GM23248 (cell line): ENCODE results near the gene HAGH. TPM values are rescaled to one million over a fixed set of nuclear protein-coding genes. Genes with fewer than 3 reads are reported as not detected.

Source experiments
- DNase-seq: peaks from one replicate; pipeline ENCODE4 v3.0.0-alpha.2; 2015
- H2AFZ ChIP-seq: fragments of 200-600 bp; sonication (generic); 2 replicates; pipeline ENCODE4 v1.6.1; 2016; ENCODE audit warnings: antibody characterized with exemption
- H3F3A ChIP-seq: fragments of 200-600 bp; sonication (generic); 2 replicates; pipeline ENCODE4 v1.6.1; 2016; ENCODE audit warnings: mild to moderate bottlenecking, antibody characterized with exemption, mixed run types; ENCODE audit not compliant: insufficient read depth
- H3K27ac ChIP-seq: fragments of 200-600 bp; sonication (generic); 2 replicates; pipeline ENCODE4 v1.5.1; 2016; ENCODE audit warnings: mild to moderate bottlenecking
- H3K27me3 ChIP-seq: fragments of 200-600 bp; sonication (generic); replicated peaks from 2 replicates; pipeline ENCODE4 v1.6.1; 2016; ENCODE audit warnings: mild to moderate bottlenecking; ENCODE audit not compliant: insufficient read depth
- H3K36me3 ChIP-seq: fragments of 200-600 bp; sonication (generic); 2 replicates; pipeline ENCODE4 v1.6.1; 2016; ENCODE audit warnings: low read depth, mild to moderate bottlenecking
- H3K4me1 ChIP-seq: fragments of 200-600 bp; sonication (generic); 2 replicates; pipeline ENCODE4 v1.6.1; 2016; ENCODE audit warnings: mild to moderate bottlenecking; ENCODE audit not compliant: insufficient read depth
- H3K4me2 ChIP-seq: fragments of 200-600 bp; sonication (generic); one replicate; pipeline ENCODE4 v1.6.1; 2016; ENCODE audit warnings: mild to moderate bottlenecking; ENCODE audit not compliant: unreplicated experiment
- H3K4me3 ChIP-seq: fragments of 200-600 bp; sonication (generic); 2 replicates; pipeline ENCODE4 v1.5.1; 2016; ENCODE audit warnings: mild to moderate bottlenecking
- H3K79me2 ChIP-seq: fragments of 200-600 bp; sonication (generic); 2 replicates; pipeline ENCODE4 v1.6.1; 2016; ENCODE audit warnings: mild to moderate bottlenecking; ENCODE audit not compliant: insufficient read depth
- H3K9ac ChIP-seq: fragments of 200-600 bp; sonication (generic); 2 replicates; pipeline ENCODE4 v1.6.1; 2016; ENCODE audit warnings: mild to moderate bottlenecking
- H3K9me2 ChIP-seq: fragments of 200-600 bp; sonication (generic); 2 replicates; pipeline ENCODE4 v1.6.1; 2016; ENCODE audit warnings: mixed run types, mild to moderate bottlenecking, moderate library complexity; ENCODE audit not compliant: insufficient read depth
- H3K9me3 ChIP-seq: fragments of 200-600 bp; sonication (generic); one replicate; pipeline ENCODE4 v1.6.1; 2017; ENCODE audit warnings: low read depth
- H4K20me1 ChIP-seq: fragments of 200-600 bp; sonication (generic); 2 replicates; pipeline ENCODE4 v1.6.0; 2016; ENCODE audit not compliant: insufficient read depth
- EZH2 ChIP-seq: fragments of 200-600 bp; sonication (generic); IDR thresholded peaks from 2 replicates; pipeline ENCODE4 v1.6.1; 2018; ENCODE audit warnings: antibody characterized with exemption, mild to moderate bottlenecking; ENCODE audit not compliant: insufficient read depth, poor library complexity, severe bottlenecking
- EZH2phosphoT487 ChIP-seq: fragments of 200-600 bp; sonication (generic); IDR thresholded peaks from 2 replicates; pipeline ENCODE4 v1.6.1; 2018; ENCODE audit warnings: antibody characterized with exemption, moderate library complexity, mild to moderate bottlenecking, low read depth; ENCODE audit not compliant: insufficient read depth
- WGBS, 2 experiments: methylation state at CpG; one replicate each; pipeline ENCODE4 v1.1.6; 2015 to 2017; ENCODE audit warnings: low lambda C conversion rate in 2 of 2, low coverage in 1 of 2; ENCODE audit errors: missing lambda C conversion rate in 2 of 2; 5-methylcytosine and 5-hydroxymethylcytosine counted together
- in situ Hi-C: fragments of 300-500 bp; cut with MboI; formaldehyde crosslinking; loops from 2 replicates; pipeline ENCODE4 v1.15.0; 2020
- polyA plus RNA-seq: library from polyadenylated mRNA; unstranded; fragments of >200 nt; fragmentation: Nextera tagmentation; extraction: Ambion mirVana; gene quantifications from 2 replicates; pipeline ENCODE4 v1.2.1, GENCODE V29; 2016
- total RNA-seq: library from RNA; depleted of rRNA; stranded (reverse); fragments of >200 nt; shearing (Covaris generic); gene quantifications from 2 replicates; pipeline ENCODE4 v1.2.3, GENCODE V29; 2014

Gene HAGH
- total and polyA plus RNA-seq, 2 experiments from 2014 or later: 48.9 to 76.5 TPM

DNA sequence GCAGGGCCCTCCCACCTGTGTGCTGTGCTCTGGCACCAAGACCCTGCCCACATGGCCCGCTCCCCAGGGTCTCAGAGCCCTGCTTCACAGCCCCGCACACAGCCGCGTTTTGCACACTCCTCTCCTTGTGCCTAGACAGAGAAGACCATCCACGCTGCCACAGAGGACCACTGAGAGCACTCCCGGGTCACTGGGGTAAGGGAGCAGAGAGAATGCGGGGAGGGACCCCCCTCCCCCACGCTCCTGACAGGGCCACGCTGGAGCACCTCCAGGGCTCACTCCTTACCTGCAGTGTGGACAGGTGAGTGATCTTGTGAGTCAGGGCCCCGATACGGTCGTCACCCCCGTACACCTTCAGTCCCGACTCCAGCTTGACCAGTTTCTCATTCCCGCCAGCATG lies 7.0 kb downstream of the HAGH start:
- Histone ChIP-seq H3K9ac (no peak overlapping the region), H3K36me3 (no peaks in the 10 kb centered on the region; the same call in 1 of the 2 replicates), H3K27me3 (no peaks in the 10 kb centered on the region), H3K9me2 (no peaks in the 10 kb centered on the region), H3F3A (no peaks in the 10 kb centered on the region), H3K9me3 (no peaks in the 10 kb centered on the region), H4K20me1 (no peaks in the 10 kb centered on the region), H2AFZ (no peak overlapping the region), H3K4me1 (no peaks in the 10 kb centered on the region), H3K79me2 (peaks cover 14% of the 10 kb centered on the region), H3K4me2 (no peak overlapping the region), H3K27ac (no peak overlapping the region), H3K4me3 (no peak overlapping the region)
- DNase-seq: no peak
- no peak for TF ChIP-seq EZH2phosphoT487
- no peak for TF ChIP-seq EZH2
- in situ Hi-C loops: no loop called here
- WGBS, 2 experiments: 93 to 96% methylated on average over 15 of the region's 15 CpGs

DNA sequence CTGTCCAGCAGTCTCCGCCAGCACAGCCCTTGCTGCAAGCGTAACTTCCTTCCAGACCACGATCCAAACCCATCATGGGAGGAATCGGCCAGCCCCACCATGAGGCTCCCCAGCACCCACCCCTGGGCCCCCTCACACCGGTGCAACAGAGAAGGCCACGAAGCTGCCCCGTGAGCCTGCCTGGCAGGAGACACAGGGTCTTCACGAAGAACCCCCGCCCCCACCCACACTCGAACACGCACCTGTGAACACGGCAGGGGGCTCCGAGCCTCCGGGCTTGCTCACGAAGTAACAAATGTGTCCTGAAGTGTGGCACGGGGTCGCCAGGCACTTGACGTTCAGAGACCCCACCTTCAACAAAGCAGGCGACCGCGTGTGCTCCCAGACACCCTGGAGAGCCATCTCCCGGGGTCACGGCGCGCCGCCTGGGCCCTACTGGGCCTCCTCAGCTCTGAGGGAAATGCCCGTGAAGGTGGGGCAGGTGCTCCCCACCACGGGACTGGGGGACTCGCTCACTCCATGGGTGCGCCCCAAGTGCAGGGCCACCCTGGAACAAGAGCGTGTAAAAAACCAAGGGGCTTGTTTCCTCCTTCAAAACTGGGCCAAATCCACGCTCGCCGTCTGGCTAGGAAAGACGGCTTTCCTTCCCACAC lies 7.6 kb downstream of the HAGH start:
- Histone ChIP-seq H3K4me1 (no peaks in the 10 kb centered on the region), H3K9ac (no peak overlapping the region), H4K20me1 (no peaks in the 10 kb centered on the region), H3K79me2 (peaks cover 8% of the 10 kb centered on the region; the same call in 1 of the 2 replicates), H3K9me2 (no peaks in the 10 kb centered on the region), H3K4me3 (no peak overlapping the region), H3K27me3 (no peaks in the 10 kb centered on the region), H3K4me2 (no peak overlapping the region), H3K36me3 (no peaks in the 10 kb centered on the region; the same call in 1 of the 2 replicates), H3K9me3 (no peaks in the 10 kb centered on the region), H2AFZ (no peak overlapping the region), H3K27ac (no peak overlapping the region), H3F3A (no peaks in the 10 kb centered on the region)
- WGBS, 2 experiments: 91 to 94% methylated on average over 28 to 35 of the region's 35 CpGs
- in situ Hi-C loops: no loop called here
- no peak for DNase-seq
- TF ChIP-seq EZH2phosphoT487 (no peak), EZH2 (no peak)

DNA sequence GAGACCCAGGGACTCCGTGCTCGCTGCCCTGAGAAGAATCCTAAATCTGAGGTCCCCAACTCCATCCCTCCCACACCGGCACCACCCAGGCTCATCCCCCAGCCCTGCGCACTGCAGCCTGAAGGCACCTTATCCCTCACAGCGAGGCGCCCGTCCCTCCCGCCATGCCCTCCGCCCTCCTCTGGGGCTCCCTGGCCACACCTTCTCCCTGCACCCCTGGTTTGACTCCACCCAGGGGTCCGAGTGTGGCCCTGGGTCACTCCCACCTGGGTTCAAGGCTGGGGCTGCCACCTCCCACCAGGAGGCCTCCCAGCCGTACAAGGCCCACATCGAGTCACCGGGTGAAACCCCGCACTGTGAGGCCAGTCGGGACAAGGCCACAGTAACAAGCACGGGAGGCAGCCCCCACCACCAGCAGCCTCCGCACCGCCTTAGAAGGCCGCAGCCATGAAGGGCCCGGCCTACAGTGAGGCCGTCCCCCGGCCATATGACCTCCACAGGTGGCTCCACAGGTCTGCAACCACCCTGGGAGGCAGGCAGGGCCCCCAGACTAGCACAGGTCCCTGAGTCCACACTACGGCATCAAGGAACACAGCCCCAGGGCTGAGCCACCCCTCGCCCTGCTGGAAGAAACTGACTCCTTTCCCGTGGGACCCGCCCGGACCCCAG lies 8.3 kb downstream of the HAGH start:
- Histone ChIP-seq H3F3A (peaks cover 6% of the 10 kb centered on the region), H3K9me2 (no peaks in the 10 kb centered on the region), H3K79me2 (0 out of 2 replicates have a peak, but pooled peaks cover under 1% of the 10 kb centered on the region), H3K27me3 (no peaks in the 10 kb centered on the region), H3K27ac (no peak overlapping the region), H3K4me2 (no peak overlapping the region), H4K20me1 (no peaks in the 10 kb centered on the region), H3K9me3 (no peaks in the 10 kb centered on the region), H2AFZ (no peak overlapping the region), H3K36me3 (no peaks in the 10 kb centered on the region; the same call in 1 of the 2 replicates), H3K4me3 (no peak overlapping the region), H3K9ac (no peak overlapping the region), H3K4me1 (no peaks in the 10 kb centered on the region)
- in situ Hi-C loops: no loop called here
- 91 to 97% methylated on average over 22 to 25 of the region's 27 CpGs for WGBS, 2 experiments
- TF ChIP-seq EZH2: no peak
- TF ChIP-seq EZH2phosphoT487: no peak
- DNase-seq: no peak

GRCh38 chr16:1817716-1818115 lies 8.9 kb downstream of the HAGH start:
- no peaks in the 10 kb centered on the region for H4K20me1 ChIP-seq
- no peak for DNase-seq
- H3K79me2 ChIP-seq: no peaks in the 10 kb centered on the region
- H3K4me3 ChIP-seq: no peak overlapping the region
- no peak overlapping the region for H3K4me2 ChIP-seq
- WGBS, 2 experiments: 89 to 92% methylated on average over 17 of the region's 17 CpGs
- H3K27me3 ChIP-seq: no peaks in the 10 kb centered on the region
- no peak overlapping the region for H2AFZ ChIP-seq
- H3K9ac ChIP-seq: no peak overlapping the region
- in situ Hi-C loops: no loop called here
- peaks cover 7% of the 10 kb centered on the region for H3F3A ChIP-seq
- H3K27ac ChIP-seq: no peak overlapping the region
- no peaks in the 10 kb centered on the region; the same call in 1 of the 2 replicates for H3K36me3 ChIP-seq
- no peaks in the 10 kb centered on the region for H3K9me3 ChIP-seq
- TF ChIP-seq EZH2 (no peak), EZH2phosphoT487 (no peak)
- no peaks in the 10 kb centered on the region for H3K4me1 ChIP-seq
- no peaks in the 10 kb centered on the region for H3K9me2 ChIP-seq
